Activated T-helper 1 cell treated with anti-CD3 and anti-CD28 coated beads, Interleukin-12 subunit alpha, Interleukin-12 subunit beta, Interleukin-2, Interleukin-4 antibody, amounts not matched to agents 30 ng/mL and 10 ng/mL and 1 ng/mL, durations not matched to agents 14 hours and 24 hours and 36 hours (primary cell): ENCODE data around the gene SLC16A12. TPM values are rescaled to one million over a fixed set of nuclear protein-coding genes. Genes with fewer than 3 reads are reported as not detected.
A peak's percentile ranks its signal among the peaks of the same experiment; 100 is the strongest.
"Not testable (repeated sequence)": the region's sequence is repeated elsewhere in the genome, so short reads cannot be mapped to it uniquely, and the experiment has no call there.

ENCODE experiments used
- DNase-seq: peaks from one replicate; pipeline ENCODE4 v3.0.0; 2021; ENCODE audit warnings: low spot score
- H3K27ac Mint-ChIP-seq: one replicate; pipeline ENCODE4 v1.8.0; 2021; ENCODE audit warnings: mild to moderate bottlenecking, mixed read lengths
- H3K27me3 Mint-ChIP-seq: one replicate; pipeline ENCODE4 v1.8.0; 2022; ENCODE audit warnings: mild to moderate bottlenecking, moderate library complexity, mixed read lengths; ENCODE audit not compliant: insufficient read depth
- H3K36me3 Mint-ChIP-seq: one replicate; pipeline ENCODE4 v1.8.0; 2021; ENCODE audit warnings: low read depth, mixed read lengths
- H3K4me1 Mint-ChIP-seq: one replicate; pipeline ENCODE4 v1.8.0; 2021; ENCODE audit warnings: low read depth, mixed read lengths
- H3K4me3 Mint-ChIP-seq: one replicate; pipeline ENCODE4 v1.8.0; 2021; ENCODE audit warnings: mild to moderate bottlenecking, moderate library complexity, mixed read lengths
- H3K9me3 Mint-ChIP-seq: one replicate; pipeline ENCODE4 v1.8.0; 2021; ENCODE audit warnings: mixed read lengths
- intact Hi-C: fragments of 100-400 bp; cut with micrococcal nuclease; formaldehyde crosslinking; loops from one replicate; pipeline ENCODE4 v1.15.1; 2024
- total RNA-seq: library from RNA; stranded (reverse); gene quantifications from 2 replicates; pipeline ENCODE4 v1.2.3, GENCODE V29; 2022

Gene SLC16A12
- total RNA-seq, 1 donor from 2014 or later, result not detected

GRCh38 chr10:89395141-89395540 lies 140.3 kb downstream of the SLC16A12 start:
- H3K36me3 Mint-ChIP-seq, result peaks cover 12% of the 10 kb centered on the region
- DNase-seq, result no peak
- intact Hi-C loops, result no loop called here
- H3K9me3 Mint-ChIP-seq, result peaks cover 5% of the 10 kb centered on the region
- peaks cover 57% of the 10 kb centered on the region for H3K4me1 Mint-ChIP-seq
- H3K27ac Mint-ChIP-seq, result no peak overlapping the region
- no peaks in the 10 kb centered on the region for H3K27me3 Mint-ChIP-seq
- no peak overlapping the region for H3K4me3 Mint-ChIP-seq

GRCh38 chr10:89393898-89394297 lies 141.5 kb downstream of the SLC16A12 start:
- intact Hi-C loops, result loop anchor here (5.0 kb wide), 1 partner anchor 392 kb away; no protein-coding TSS in a partner anchor
- Mint-ChIP-seq H3K4me3 (peak overlapping the region; percentile 86), H3K4me1 (peaks cover 56% of the 10 kb centered on the region), H3K9me3 (peaks cover 5% of the 10 kb centered on the region), H3K27me3 (no peaks in the 10 kb centered on the region), H3K36me3 (peaks cover 11% of the 10 kb centered on the region), H3K27ac (no peak overlapping the region)
- no peak for DNase-seq

GRCh38 chr10:89392974-89393373 lies 142.4 kb downstream of the SLC16A12 start:
- Mint-ChIP-seq H3K27me3 (no peaks in the 10 kb centered on the region), H3K27ac (no peak overlapping the region), H3K4me3 (peak overlapping the region; percentile 86), H3K36me3 (peaks cover 11% of the 10 kb centered on the region), H3K4me1 (peaks cover 46% of the 10 kb centered on the region), H3K9me3 (peaks cover 5% of the 10 kb centered on the region)
- DNase-seq, result no peak
- intact Hi-C loops, result loop anchor here (1.0 to 5.0 kb wide), 4 partner anchors 21 to 391 kb away; partner anchors contain the start of genes IFIT5 and KIF20B

- H3K27ac Mint-ChIP-seq, result peak within 1 kb of the TSS; percentile 78
- peaks cover 44% of the 10 kb centered on the region for H3K4me1 Mint-ChIP-seq
- intact Hi-C loops, result loop anchor here (1.0 to 5.0 kb wide), 4 partner anchors 22 to 390 kb away; partner anchors contain the start of genes IFIT5 and KIF20B
- peaks cover 11% of the 10 kb centered on the region for H3K36me3 Mint-ChIP-seq
- peak within 1 kb of the TSS; percentile 86 for H3K4me3 Mint-ChIP-seq
- peaks cover 5% of the 10 kb centered on the region for H3K9me3 Mint-ChIP-seq
- H3K27me3 Mint-ChIP-seq, result peaks cover 4% of the 10 kb centered on the region
- DNase-seq, result peak; percentile 42
Observed at GRCh38 chr10:89391907-89392756, 143.3 kb downstream of the SLC16A12 start, which contains the start of gene IFIT1. IFIT1 (plus strand) TSS chr10:89392623; CDS start chr10:89392713, 90 bp downstream.

GRCh38 chr10:89391226-89391576 lies 144.2 kb downstream of the SLC16A12 start:
- not testable (repeated sequence) for H3K4me3 Mint-ChIP-seq, H3K27ac Mint-ChIP-seq, H3K9me3 Mint-ChIP-seq, H3K27me3 Mint-ChIP-seq, DNase-seq, H3K36me3 Mint-ChIP-seq
- intact Hi-C loops, result loop anchor here (5.0 kb wide), 1 partner anchor 389 kb away; no protein-coding TSS in a partner anchor
- H3K4me1 Mint-ChIP-seq, result peaks cover 35% of the 10 kb centered on the region

- Mint-ChIP-seq H3K27me3 (peaks cover 9% of the 10 kb centered on the region), H3K27ac (no peak overlapping the region), H3K4me1 (peaks cover 32% of the 10 kb centered on the region), H3K4me3 (no peak overlapping the region), H3K36me3 (peaks cover 5% of the 10 kb centered on the region), H3K9me3 (no peaks in the 10 kb centered on the region)
- no peak for DNase-seq
- intact Hi-C loops, result loop anchor here (5.0 kb wide), 1 partner anchor 388 kb away; no protein-coding TSS in a partner anchor
Observed at GRCh38 chr10:89390476-89391225, 144.7 kb downstream of the SLC16A12 start.

GRCh38 chr10:89389254-89389653 lies 146.1 kb downstream of the SLC16A12 start:
- peaks cover 17% of the 10 kb centered on the region for H3K27me3 Mint-ChIP-seq
- no peak for DNase-seq
- H3K27ac Mint-ChIP-seq, result no peak overlapping the region
- H3K4me3 Mint-ChIP-seq, result no peak overlapping the region
- intact Hi-C loops, result no loop called here
- no peaks in the 10 kb centered on the region for H3K9me3 Mint-ChIP-seq
- H3K4me1 Mint-ChIP-seq, result peaks cover 23% of the 10 kb centered on the region
- no peaks in the 10 kb centered on the region for H3K36me3 Mint-ChIP-seq

GRCh38 chr10:89388806-89389205 lies 146.6 kb downstream of the SLC16A12 start:
- intact Hi-C loops, result no loop called here
- Mint-ChIP-seq H3K9me3 (no peaks in the 10 kb centered on the region), H3K27ac (no peak overlapping the region), H3K4me1 (peaks cover 19% of the 10 kb centered on the region), H3K27me3 (peaks cover 20% of the 10 kb centered on the region), H3K4me3 (no peak overlapping the region), H3K36me3 (no peaks in the 10 kb centered on the region)
- no peak for DNase-seq

- no peaks in the 10 kb centered on the region for H3K4me1 Mint-ChIP-seq
- no peaks in the 10 kb centered on the region for H3K36me3 Mint-ChIP-seq
- peaks cover 22% of the 10 kb centered on the region for H3K27me3 Mint-ChIP-seq
- H3K4me3 Mint-ChIP-seq, result no peak overlapping the region
- intact Hi-C loops, result no loop called here
- no peak overlapping the region for H3K27ac Mint-ChIP-seq
- no peak for DNase-seq
- H3K9me3 Mint-ChIP-seq, result no peaks in the 10 kb centered on the region
Observed at GRCh38 chr10:89384474-89385340, 150.7 kb downstream of the SLC16A12 start.

- H3K4me3 Mint-ChIP-seq, result no peak overlapping the region
- intact Hi-C loops, result no loop called here
- H3K27me3 Mint-ChIP-seq, result peaks cover 24% of the 10 kb centered on the region
- no peaks in the 10 kb centered on the region for H3K4me1 Mint-ChIP-seq
- no peak overlapping the region for H3K27ac Mint-ChIP-seq
- DNase-seq, result no peak
- no peaks in the 10 kb centered on the region for H3K36me3 Mint-ChIP-seq
- H3K9me3 Mint-ChIP-seq, result no peaks in the 10 kb centered on the region
Observed at GRCh38 chr10:89382757-89383156, 152.6 kb downstream of the SLC16A12 start.
